ENCODE measurements around the gene TM4SF20.
"Not testable (repeated sequence)": the region's sequence is repeated elsewhere in the genome, so short reads cannot be mapped to it uniquely, and the experiment has no call there.

TM4SF20 gene

DNA sequence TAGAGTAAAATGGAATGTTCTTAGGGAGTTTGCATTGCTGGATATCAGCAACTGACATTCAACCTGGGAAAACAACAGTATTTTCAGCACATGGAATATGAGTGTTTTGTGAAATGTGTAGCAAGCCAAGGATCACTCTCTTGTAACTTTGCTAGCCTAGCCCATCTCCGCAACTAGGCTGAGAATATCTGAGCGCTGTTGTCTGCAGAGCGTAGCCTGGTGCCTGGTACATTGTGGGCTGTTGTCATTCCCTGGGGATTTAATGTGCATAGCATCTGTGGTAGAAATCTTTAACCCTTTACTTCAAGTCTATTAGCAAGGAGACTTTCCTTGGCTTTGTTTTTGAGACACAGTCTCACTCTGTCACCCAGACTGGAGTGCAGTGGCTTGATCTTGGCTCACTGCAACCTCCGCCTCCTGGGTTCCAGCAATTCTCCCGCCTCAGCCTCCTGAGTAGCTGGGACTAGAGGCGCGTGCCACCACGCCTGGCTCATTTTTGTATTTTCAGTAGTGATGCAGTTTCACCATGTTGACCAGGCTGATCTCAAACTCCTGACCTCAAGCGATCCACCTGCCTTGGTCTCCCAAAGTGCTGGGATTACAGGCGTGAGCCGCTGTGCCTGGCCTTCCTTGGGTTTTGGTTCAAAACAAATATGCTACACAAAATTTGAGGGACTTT lies 14.4 kb downstream of the TM4SF20 start:
- not testable (repeated sequence) for H3K4me3 Mint-ChIP-seq; H3K9me3 Mint-ChIP-seq; H3K36me3 Mint-ChIP-seq (ENCODE audit: low read depth); H3K27ac Mint-ChIP-seq; H3K4me1 Mint-ChIP-seq (ENCODE audit: low read depth); H3K27me3 Mint-ChIP-seq (ENCODE audit: low read depth)

DNA sequence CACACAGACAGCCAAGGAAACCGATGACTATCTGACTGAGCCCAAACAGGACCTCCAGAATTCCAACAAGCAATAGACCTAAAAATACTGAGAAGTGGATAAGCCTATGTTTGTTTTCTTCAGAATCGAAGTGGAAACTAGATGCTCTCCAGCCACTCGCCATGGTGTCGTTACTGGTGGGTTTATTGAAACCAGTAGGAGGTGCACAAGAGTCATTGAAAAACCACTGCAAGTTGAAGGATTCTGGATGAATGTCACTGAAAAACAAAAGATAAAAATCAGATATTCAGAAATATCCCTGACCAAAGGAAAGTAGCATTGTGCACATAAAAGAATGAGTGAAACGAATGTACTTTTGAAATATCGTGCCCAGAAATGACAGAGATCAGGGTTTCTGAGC lies 15.3 kb downstream of the TM4SF20 start:
- Mint-ChIP-seq H3K27me3 (ENCODE audit: low read depth) (no peaks in the 10 kb centered on the region), H3K4me3 (no peak overlapping the region), H3K4me1 (ENCODE audit: low read depth) (no peaks in the 10 kb centered on the region), H3K36me3 (ENCODE audit: low read depth) (peaks cover 11% of the 10 kb centered on the region), H3K9me3 (no peaks in the 10 kb centered on the region), H3K27ac (no peak overlapping the region)

DNA sequence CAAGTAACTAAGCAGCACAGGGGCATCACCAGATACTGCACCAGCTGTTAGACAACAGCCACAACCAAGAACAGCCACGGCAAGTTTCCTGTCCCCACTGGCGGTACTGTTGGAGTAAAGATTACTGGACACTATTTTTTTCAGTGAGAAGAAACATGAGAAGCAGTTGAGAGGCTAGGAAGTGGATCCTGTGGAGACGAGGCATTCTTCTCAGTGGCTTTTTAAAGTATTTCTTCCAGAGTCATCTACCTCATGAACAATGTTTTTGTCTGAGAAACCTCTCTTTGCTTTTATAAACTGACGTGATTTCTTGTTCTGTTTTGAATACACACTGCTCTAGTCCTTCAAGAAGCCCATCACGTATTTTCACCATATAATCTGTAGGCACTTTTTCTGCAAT lies 18.8 kb downstream of the TM4SF20 start:
- no peaks in the 10 kb centered on the region for H3K4me1 Mint-ChIP-seq (ENCODE audit: low read depth)
- H3K36me3 Mint-ChIP-seq (ENCODE audit: low read depth) = peaks cover 15% of the 10 kb centered on the region
- H3K27ac Mint-ChIP-seq = no peak overlapping the region
- no peaks in the 10 kb centered on the region for H3K9me3 Mint-ChIP-seq
- no peak overlapping the region for H3K4me3 Mint-ChIP-seq
- no peaks in the 10 kb centered on the region for H3K27me3 Mint-ChIP-seq (ENCODE audit: low read depth)

DNA sequence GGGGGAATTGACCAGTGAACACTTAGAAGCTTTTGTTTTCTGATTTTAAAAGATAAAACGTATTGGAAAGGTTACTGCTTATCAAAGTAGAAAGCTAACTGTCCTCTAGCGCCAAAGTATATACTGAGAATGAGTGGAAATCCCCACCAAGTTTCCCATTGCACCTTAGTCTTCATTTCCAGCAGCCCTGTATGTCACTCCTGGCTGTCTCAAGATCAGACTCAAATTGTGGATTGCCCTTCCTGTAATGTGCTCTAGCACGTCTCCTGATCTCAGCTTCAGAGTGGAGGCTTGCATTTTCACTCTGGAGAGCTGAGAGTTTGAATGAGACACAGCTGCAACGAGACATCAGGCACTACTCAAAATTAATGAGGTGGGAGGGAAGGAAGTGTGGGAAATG lies 27.5 kb downstream of the TM4SF20 start:
- H3K27ac Mint-ChIP-seq = peak overlapping the region; percentile 15
- no peak overlapping the region for H3K4me3 Mint-ChIP-seq
- H3K36me3 Mint-ChIP-seq (ENCODE audit: low read depth) = peaks cover 14% of the 10 kb centered on the region
- H3K27me3 Mint-ChIP-seq (ENCODE audit: low read depth) = no peaks in the 10 kb centered on the region
- H3K9me3 Mint-ChIP-seq = no peaks in the 10 kb centered on the region
- peaks cover 7% of the 10 kb centered on the region for H3K4me1 Mint-ChIP-seq (ENCODE audit: low read depth)

DNA sequence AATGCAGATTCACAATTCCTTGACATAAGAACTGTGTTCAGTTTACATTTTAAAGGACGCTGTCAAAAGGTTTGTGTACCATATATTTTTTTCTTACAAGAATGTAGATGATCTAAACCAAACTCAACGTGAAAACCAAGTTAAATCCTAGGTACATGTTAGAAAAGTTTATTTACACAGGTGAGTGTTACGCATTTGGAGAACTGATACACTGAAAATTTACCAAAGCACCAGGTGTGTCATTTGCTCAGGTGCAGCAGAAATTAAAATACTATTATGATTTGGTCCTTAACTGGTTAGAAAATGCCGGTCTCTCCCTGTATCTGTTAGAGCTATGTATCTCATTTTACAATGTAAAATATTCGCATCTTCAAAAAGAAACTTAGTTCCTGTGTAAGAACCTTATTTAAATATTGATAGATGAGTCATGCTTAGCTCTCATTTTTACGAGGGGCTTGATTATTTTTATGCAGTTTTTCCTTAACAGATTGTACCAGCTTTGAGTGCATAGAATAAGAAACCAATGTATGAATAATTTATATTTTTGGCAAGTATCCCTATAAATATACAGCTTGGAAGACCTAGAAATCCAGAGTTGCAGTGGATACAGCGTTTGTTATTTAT lies 29.0 kb downstream of the TM4SF20 start:
- Mint-ChIP-seq H3K27me3 (ENCODE audit: low read depth) (no peaks in the 10 kb centered on the region), H3K9me3 (no peaks in the 10 kb centered on the region), H3K4me3 (no peak overlapping the region), H3K27ac (no peak overlapping the region), H3K4me1 (ENCODE audit: low read depth) (peaks cover 7% of the 10 kb centered on the region), H3K36me3 (ENCODE audit: low read depth) (peaks cover 20% of the 10 kb centered on the region)

DNA sequence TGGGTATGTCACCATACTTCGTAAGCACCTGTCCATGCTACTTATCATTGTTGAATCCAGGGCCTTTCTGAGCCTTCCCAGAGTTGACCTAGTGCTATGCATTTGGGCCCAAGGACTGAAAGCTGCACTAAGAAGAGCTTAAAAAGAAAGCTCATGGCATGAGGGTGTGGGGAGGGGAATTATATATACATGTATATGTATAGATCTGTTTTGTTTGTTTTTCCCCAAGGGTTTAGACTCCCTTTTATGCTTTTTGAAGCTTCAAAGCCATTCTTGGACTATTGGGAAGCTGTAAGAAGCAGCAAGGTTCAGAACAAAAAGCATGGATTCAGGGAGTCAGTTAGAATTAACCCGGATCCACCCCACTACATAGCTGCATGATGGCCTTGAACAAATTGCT lies 30.8 kb downstream of the TM4SF20 start:
- peaks cover 7% of the 10 kb centered on the region for H3K4me1 Mint-ChIP-seq (ENCODE audit: low read depth)

DNA sequence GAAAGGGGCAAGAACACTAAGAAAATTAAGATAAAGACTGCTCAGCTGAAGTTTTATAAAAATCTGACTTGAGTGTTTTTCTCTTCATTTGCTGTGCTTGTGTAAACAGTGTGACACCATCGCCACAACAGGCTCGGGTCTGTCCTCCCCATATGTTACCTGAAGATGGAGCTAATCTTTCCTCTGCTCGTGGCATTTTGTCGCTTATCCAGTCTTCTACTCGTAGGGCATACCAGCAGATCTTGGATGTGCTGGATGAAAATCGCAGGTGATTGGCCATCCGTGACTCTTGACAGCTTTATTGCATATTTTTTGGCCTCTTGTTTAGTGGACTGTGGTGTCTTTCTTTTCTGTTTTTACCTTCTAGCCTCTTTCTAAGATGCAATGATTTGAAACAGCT lies 32.0 kb downstream of the TM4SF20 start:
- no peak overlapping the region for H3K4me3 Mint-ChIP-seq
- H3K36me3 Mint-ChIP-seq (ENCODE audit: low read depth) = peaks cover 23% of the 10 kb centered on the region
- H3K4me1 Mint-ChIP-seq (ENCODE audit: low read depth) = peaks cover 5% of the 10 kb centered on the region
- H3K9me3 Mint-ChIP-seq = no peaks in the 10 kb centered on the region
- H3K27me3 Mint-ChIP-seq (ENCODE audit: low read depth) = no peaks in the 10 kb centered on the region
- no peak overlapping the region for H3K27ac Mint-ChIP-seq

More for the DNA sequence above, 30.8 kb downstream of the TM4SF20 start:
- Mint-ChIP-seq H3K36me3 (ENCODE audit: low read depth) (peaks cover 20% of the 10 kb centered on the region), H3K27ac (no peak overlapping the region), H3K9me3 (no peaks in the 10 kb centered on the region), H3K4me3 (no peak overlapping the region), H3K27me3 (ENCODE audit: low read depth) (no peaks in the 10 kb centered on the region)

DNA sequence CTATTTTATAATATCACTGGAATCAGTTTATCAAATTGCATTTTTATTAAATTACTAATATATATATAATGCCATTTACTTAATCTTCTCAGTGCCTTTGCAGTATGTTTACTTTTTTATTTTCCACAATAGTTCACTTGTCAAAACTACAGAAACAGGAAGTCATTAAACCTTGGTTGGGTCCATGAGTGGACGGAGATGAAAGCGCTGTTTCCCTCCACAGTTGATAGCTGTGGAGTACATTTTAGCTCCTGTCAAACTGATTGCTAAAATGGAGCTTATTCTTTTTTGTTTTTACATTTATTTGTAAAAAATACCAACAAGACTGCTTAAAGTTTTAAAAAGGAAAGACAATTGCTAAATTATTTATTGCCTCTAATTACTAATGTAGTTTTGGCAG lies 34.9 kb downstream of the TM4SF20 start:
- H3K27ac Mint-ChIP-seq = no peak overlapping the region
- no peak overlapping the region for H3K4me3 Mint-ChIP-seq
- H3K36me3 Mint-ChIP-seq (ENCODE audit: low read depth) = peaks cover 22% of the 10 kb centered on the region
- H3K9me3 Mint-ChIP-seq = no peaks in the 10 kb centered on the region
- H3K27me3 Mint-ChIP-seq (ENCODE audit: low read depth) = no peaks in the 10 kb centered on the region
- H3K4me1 Mint-ChIP-seq (ENCODE audit: low read depth) = peaks cover 3% of the 10 kb centered on the region

DNA sequence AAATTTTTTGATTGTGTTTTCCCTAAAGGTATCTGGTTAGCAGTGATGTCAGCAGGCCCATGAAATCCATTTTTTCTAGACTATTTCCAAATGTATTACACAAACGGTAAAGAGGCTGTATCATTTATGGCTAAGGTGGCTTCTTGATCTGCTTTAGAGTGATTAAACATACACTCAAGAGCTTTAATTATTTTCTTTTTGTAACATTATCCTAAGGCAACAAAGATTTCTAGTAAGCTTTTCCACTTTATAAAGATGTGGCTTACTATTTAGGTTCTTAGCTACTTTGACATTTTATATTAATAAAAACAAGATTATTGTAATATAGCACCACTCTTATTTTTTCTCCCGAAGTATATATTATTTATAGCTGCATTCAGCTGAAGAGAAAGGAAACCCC lies 37.6 kb downstream of the TM4SF20 start:
- Mint-ChIP-seq H3K27ac (no peak overlapping the region), H3K9me3 (no peaks in the 10 kb centered on the region), H3K36me3 (ENCODE audit: low read depth) (peaks cover 18% of the 10 kb centered on the region), H3K4me1 (ENCODE audit: low read depth) (peaks cover 3% of the 10 kb centered on the region), H3K4me3 (no peak overlapping the region), H3K27me3 (ENCODE audit: low read depth) (no peaks in the 10 kb centered on the region)

DNA sequence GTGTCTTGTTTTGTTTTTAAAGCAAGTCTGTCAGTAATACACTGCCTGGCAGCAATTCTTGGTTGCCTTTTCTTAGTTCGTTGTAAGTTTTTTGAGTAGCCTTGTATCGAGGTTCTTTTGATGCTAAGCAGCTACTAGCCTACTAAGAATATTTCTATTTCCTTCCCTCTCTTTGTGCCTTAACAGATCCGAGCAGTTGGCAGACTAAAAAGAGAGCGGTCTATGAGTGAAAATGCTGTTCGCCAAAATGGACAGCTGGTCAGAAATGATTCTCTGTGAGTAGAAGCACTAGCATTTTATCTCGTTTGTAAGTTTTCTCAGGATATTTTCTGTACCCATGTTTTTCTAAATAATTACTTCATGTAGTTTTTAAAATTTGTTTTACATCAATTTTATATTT lies 39.0 kb downstream of the TM4SF20 start:
- peaks cover 10% of the 10 kb centered on the region for H3K4me1 Mint-ChIP-seq (ENCODE audit: low read depth)
- no peak overlapping the region for H3K27ac Mint-ChIP-seq
- H3K4me3 Mint-ChIP-seq = no peak overlapping the region
- no peaks in the 10 kb centered on the region for H3K9me3 Mint-ChIP-seq
- H3K27me3 Mint-ChIP-seq (ENCODE audit: low read depth) = no peaks in the 10 kb centered on the region
- H3K36me3 Mint-ChIP-seq (ENCODE audit: low read depth) = peaks cover 25% of the 10 kb centered on the region

DNA sequence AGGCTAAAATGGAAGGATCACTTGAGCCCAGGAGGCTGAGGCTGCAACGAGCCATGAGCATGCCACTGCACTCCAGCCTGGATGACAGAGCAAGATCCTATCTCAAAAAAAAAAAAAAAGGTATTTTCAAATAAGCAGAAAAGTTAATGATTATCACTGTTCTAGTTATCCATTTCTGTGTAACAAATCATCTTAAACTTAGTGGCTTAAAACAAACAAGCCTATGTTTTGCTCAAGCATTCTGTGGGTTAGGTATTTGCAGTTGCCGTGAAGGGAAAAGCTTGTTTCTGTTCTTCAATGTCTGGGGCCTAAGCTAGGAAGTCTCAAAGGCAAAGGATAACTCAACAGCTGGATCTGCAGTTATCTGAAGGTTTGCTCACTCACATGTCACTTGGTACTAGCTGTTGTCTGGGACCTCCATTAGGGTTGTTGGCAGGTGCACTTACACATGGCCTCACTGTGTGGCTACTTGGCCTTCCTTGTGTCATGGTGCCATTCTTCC lies 40.0 kb downstream of the TM4SF20 start:
- H3K4me3 Mint-ChIP-seq = no peak overlapping the region
- H3K36me3 Mint-ChIP-seq (ENCODE audit: low read depth) = peaks cover 32% of the 10 kb centered on the region
- no peak overlapping the region for H3K27ac Mint-ChIP-seq
- H3K4me1 Mint-ChIP-seq (ENCODE audit: low read depth) = peaks cover 14% of the 10 kb centered on the region
- H3K27me3 Mint-ChIP-seq (ENCODE audit: low read depth) = no peaks in the 10 kb centered on the region
- no peaks in the 10 kb centered on the region for H3K9me3 Mint-ChIP-seq

DNA sequence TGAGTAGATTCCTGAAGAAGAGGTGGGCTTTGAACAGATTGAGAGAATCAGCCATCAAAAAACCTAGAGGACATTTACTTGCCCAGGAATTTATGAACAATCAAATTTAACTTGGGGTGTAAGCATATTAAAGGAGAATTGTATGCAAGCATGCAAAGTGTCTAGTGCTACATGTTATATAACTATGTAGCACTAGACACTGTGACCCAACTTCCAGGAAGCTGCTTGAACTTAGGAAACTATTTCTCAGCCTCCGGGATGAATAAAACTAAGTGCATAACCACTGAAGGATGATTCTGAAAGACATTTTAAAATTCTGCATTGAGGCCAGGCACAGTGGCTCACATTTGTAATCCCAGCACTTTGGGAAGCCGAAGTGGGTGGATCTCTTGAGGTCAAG lies 41.7 kb downstream of the TM4SF20 start:
- peaks cover 14% of the 10 kb centered on the region for H3K4me1 Mint-ChIP-seq (ENCODE audit: low read depth)
- peaks cover 39% of the 10 kb centered on the region for H3K36me3 Mint-ChIP-seq (ENCODE audit: low read depth)
- no peaks in the 10 kb centered on the region for H3K9me3 Mint-ChIP-seq
- no peak overlapping the region for H3K4me3 Mint-ChIP-seq
- no peaks in the 10 kb centered on the region for H3K27me3 Mint-ChIP-seq (ENCODE audit: low read depth)
- H3K27ac Mint-ChIP-seq = no peak overlapping the region

DNA sequence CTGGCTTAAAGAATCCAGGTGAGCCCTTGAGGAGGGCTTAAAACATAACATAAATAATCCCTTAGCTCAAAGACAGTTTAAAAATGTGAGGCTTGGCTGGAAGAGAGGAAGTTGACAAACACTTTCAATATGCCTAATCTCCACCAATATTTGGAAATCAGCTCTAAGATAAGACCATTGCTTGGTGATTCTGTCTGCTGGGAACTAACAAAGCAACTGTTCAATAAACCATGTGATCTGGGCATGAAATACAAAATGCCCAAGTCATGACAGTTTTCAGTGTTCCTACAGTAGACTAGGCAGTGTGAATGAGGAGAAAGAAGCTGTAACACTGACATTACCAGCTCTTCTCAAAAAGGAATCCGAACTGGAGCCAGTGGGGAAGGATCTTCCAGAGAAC lies 43.4 kb downstream of the TM4SF20 start:
- no peak overlapping the region for H3K27ac Mint-ChIP-seq
- peaks cover 48% of the 10 kb centered on the region for H3K36me3 Mint-ChIP-seq (ENCODE audit: low read depth)
- no peaks in the 10 kb centered on the region for H3K9me3 Mint-ChIP-seq

DNA sequence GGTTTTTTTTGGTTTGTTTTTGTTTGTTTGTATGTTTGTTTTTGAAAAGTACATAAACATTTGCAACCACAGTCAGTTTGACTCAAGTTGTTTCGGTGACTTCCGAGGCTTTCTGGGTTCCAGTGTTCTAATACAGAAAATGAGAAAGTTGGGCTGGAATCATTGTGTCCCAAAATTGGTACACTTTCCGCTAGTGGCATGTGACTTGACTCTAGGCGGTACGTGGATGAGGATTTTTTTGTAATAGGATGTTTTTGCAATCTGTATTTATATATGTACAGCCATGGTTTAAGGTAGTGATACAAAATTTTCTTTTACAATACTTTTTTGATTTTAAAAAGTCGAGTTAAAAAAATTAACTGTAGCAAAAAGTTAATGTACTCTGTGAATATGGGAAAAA lies 52.3 kb downstream of the TM4SF20 start:
- peaks cover 9% of the 10 kb centered on the region for H3K27me3 Mint-ChIP-seq (ENCODE audit: low read depth)
- H3K36me3 Mint-ChIP-seq (ENCODE audit: low read depth) = peaks cover 17% of the 10 kb centered on the region
- H3K4me1 Mint-ChIP-seq (ENCODE audit: low read depth) = peaks cover 28% of the 10 kb centered on the region
- H3K4me3 Mint-ChIP-seq = peak overlapping the region; percentile 91
- peaks cover 11% of the 10 kb centered on the region for H3K9me3 Mint-ChIP-seq
- no peak overlapping the region for H3K27ac Mint-ChIP-seq

More for the DNA sequence above, 43.4 kb downstream of the TM4SF20 start:
- H3K4me1 Mint-ChIP-seq (ENCODE audit: low read depth) = peaks cover 16% of the 10 kb centered on the region
- H3K4me3 Mint-ChIP-seq = no peak overlapping the region
- no peaks in the 10 kb centered on the region for H3K27me3 Mint-ChIP-seq (ENCODE audit: low read depth)

DNA sequence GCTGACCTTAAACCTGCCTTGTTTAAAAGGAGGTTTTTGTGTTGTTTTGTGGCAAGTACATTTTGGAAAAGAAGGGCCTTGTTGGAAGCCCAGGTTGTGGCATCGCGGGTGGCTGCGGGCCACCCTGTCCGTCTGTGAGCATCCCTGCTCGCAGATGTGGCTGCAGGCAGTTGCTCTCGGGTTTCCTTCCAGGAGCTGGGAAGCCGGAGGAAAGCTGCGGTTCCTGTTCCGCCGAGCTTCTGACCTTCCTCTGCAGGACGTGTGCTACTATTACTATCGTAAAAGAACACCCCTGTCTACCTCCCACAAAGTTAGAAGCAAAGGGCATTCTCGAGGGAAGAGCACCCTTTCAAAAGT lies 53.3 kb downstream of the TM4SF20 start:
- H3K27me3 Mint-ChIP-seq (ENCODE audit: low read depth) = peaks cover 9% of the 10 kb centered on the region
- peaks cover 11% of the 10 kb centered on the region for H3K36me3 Mint-ChIP-seq (ENCODE audit: low read depth)
- H3K4me1 Mint-ChIP-seq (ENCODE audit: low read depth) = peaks cover 28% of the 10 kb centered on the region
- peak overlapping the region; percentile 91 for H3K4me3 Mint-ChIP-seq
- peak overlapping the region; percentile 89 for H3K27ac Mint-ChIP-seq
- peaks cover 11% of the 10 kb centered on the region for H3K9me3 Mint-ChIP-seq
